G401.6 (cell line): ENCODE results near the gene PPP1R26.
"Not testable (repeated sequence)": the region's sequence is repeated elsewhere in the genome, so short reads cannot be mapped to it uniquely, and the experiment has no call there.

ENCODE experiments used
- FAIRE-seq: peaks from 2 replicates; lab custom pipeline; 2012; peaks lifted over from hg19 to GRCh38; lab: Jason Lieb, UNC

The PPP1R26 gene

GRCh38 chr9:135505406-135506187, 26.0 kb downstream of the PPP1R26 start:
- FAIRE-seq: no peak

GRCh38 chr9:135506327-135507103, 26.9 kb downstream of the PPP1R26 start:
- no peak for FAIRE-seq

- no peak for FAIRE-seq
Measured at GRCh38 chr9:135507104-135508035, 27.8 kb downstream of the PPP1R26 start.

- FAIRE-seq: no peak
Measured at GRCh38 chr9:135508211-135508820, 28.7 kb downstream of the PPP1R26 start.

GRCh38 chr9:135509458-135509857, 29.9 kb downstream of the PPP1R26 start:
- no peak for FAIRE-seq

GRCh38 chr9:135512241-135512603, 32.6 kb downstream of the PPP1R26 start:
- no peak for FAIRE-seq

GRCh38 chr9:135512904-135513303, 33.3 kb downstream of the PPP1R26 start:
- no peak for FAIRE-seq

GRCh38 chr9:135513351-135513846, 33.8 kb downstream of the PPP1R26 start:
- no peak for FAIRE-seq

- FAIRE-seq: not testable (repeated sequence)
Measured at GRCh38 chr9:135513906-135514305, 34.3 kb downstream of the PPP1R26 start.

GRCh38 chr9:135514342-135515082, 34.9 kb downstream of the PPP1R26 start:
- no peak for FAIRE-seq

- FAIRE-seq: no peak
Measured at GRCh38 chr9:135515083-135515951, 35.7 kb downstream of the PPP1R26 start.

- FAIRE-seq: no peak
Measured at GRCh38 chr9:135516132-135516860, 36.7 kb downstream of the PPP1R26 start.

GRCh38 chr9:135517407-135517822, 37.8 kb downstream of the PPP1R26 start:
- no peak for FAIRE-seq

- no peak for FAIRE-seq
Measured at GRCh38 chr9:135519179-135519971, 39.8 kb downstream of the PPP1R26 start.

- FAIRE-seq: no peak
Measured at GRCh38 chr9:135520916-135521607, 41.5 kb downstream of the PPP1R26 start, which contains the start of gene LCN1. TSS of gene LCN1 (plus strand) at chr9:135521440. CDS start at chr9:135521498, 58 bp downstream.

- FAIRE-seq: no peak
Measured at GRCh38 chr9:135521608-135522095, 42.1 kb downstream of the PPP1R26 start.

GRCh38 chr9:135522137-135522877, 42.7 kb downstream of the PPP1R26 start:
- no peak for FAIRE-seq
